GOT3 (cell line): ENCODE data around the gene HTR6.

Experiments used
- DNase-seq: peaks from one replicate; lab custom pipeline; 2025; ENCODE audit warnings: mixed read lengths; lab: John Stamatoyannopoulos, UW

The HTR6 gene

GRCh38 chr1:19720973-19721372, 56.3 kb downstream of the HTR6 start:
- DNase-seq, result no peak

GRCh38 chr1:19723874-19724273, 59.2 kb downstream of the HTR6 start:
- DNase-seq, result no peak

DNA sequence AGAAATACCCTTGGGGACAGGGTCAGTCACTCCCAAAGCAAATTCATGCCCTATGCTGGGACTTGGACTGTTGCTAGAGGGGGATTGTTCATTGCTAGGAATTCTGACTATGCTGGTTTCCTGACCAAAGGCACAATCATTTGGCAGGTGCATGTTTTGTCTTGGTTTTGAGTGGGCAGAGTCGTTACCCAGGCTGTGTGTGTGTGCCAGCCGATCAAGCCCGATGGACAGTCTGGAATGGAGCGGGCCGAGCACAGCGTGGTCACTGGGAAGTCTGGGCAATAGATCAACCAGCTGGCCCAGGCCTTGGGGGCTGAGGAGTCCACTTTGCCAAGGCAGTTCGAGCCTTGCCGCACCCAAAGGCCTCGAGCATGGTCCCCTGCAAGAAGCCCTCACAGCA, 60.9 kb downstream of the HTR6 start:
- no peak for DNase-seq

GRCh38 chr1:19728413-19729145, 63.9 kb downstream of the HTR6 start:
- DNase-seq, result no peak

DNA sequence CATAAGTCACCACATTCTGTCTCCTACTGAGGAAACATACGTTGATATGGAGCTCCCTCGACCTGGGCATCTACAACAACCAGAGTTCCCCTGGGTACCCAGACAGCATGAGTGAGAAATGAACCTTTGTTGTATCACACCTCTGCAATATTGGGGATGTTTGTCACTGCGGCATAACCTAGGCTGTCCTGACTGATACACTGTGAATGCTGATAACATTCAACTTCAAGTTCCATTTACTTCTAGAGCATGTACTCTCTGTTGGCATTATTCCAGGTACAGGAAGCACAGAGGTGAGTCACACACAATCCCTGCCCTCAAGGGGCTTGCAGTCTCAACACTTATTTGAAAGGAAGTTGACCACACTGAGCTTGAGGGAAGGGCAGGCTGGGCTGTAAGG, 65.6 kb downstream of the HTR6 start:
- DNase-seq, result no peak
